GM21619 (cell line): ENCODE data around the gene NUDT22.

ENCODE experiments used
- ATAC-seq: cut with Tn5 transposase; IDR thresholded peaks from one replicate; pipeline ENCODE4 v1.9.1; 2021; ENCODE audit not compliant: unreplicated experiment

NUDT22 gene

GRCh38 chr11:64206457-64207255, 19.4 kb upstream of the NUDT22 start, which contains the start of gene FERMT3:
Gene FERMT3, plus strand, starts transcription at chr11:64206721. Its CDS starts 644 bp downstream, at chr11:64207365.
- ATAC-seq, result peak; percentile 41

GRCh38 chr11:64207256-64208085, 18.6 kb upstream of the NUDT22 start:
- ATAC-seq, result peak; percentile 56

GRCh38 chr11:64208086-64208795, 17.8 kb upstream of the NUDT22 start:
- no peak for ATAC-seq

- no peak for ATAC-seq
Measured at GRCh38 chr11:64208796-64209562, 17.1 kb upstream of the NUDT22 start.

GRCh38 chr11:64209563-64209843, 16.6 kb upstream of the NUDT22 start:
- ATAC-seq, result no peak

GRCh38 chr11:64210301-64211020, 15.6 kb upstream of the NUDT22 start:
- no peak for ATAC-seq

GRCh38 chr11:64211181-64211872, 14.7 kb upstream of the NUDT22 start:
- no peak for ATAC-seq

GRCh38 chr11:64216879-64217278, 9.2 kb upstream of the NUDT22 start:
- ATAC-seq, result no peak

- ATAC-seq, result no peak
Measured at GRCh38 chr11:64218628-64219353, 7.3 kb upstream of the NUDT22 start.

- ATAC-seq, result no peak
Measured at GRCh38 chr11:64219354-64219684, 6.8 kb upstream of the NUDT22 start.

- no peak for ATAC-seq
Measured at GRCh38 chr11:64219755-64220154, 6.3 kb upstream of the NUDT22 start.

- ATAC-seq, result no peak
Measured at GRCh38 chr11:64220271-64220670, 5.8 kb upstream of the NUDT22 start.

GRCh38 chr11:64220798-64221197, 5.3 kb upstream of the NUDT22 start:
- ATAC-seq, result no peak

- ATAC-seq, result no peak
Measured at GRCh38 chr11:64222651-64223000, 3.4 kb upstream of the NUDT22 start.

GRCh38 chr11:64223001-64223651, 2.9 kb upstream of the NUDT22 start:
- no peak for ATAC-seq

GRCh38 chr11:64224151-64224890, 1.8 kb upstream of the NUDT22 start:
- no peak for ATAC-seq

- no peak for ATAC-seq
Measured at GRCh38 chr11:64224891-64225607, 1.0 kb upstream of the NUDT22 start.
